ENCODE data around the gene RBBP4.
"Not testable (repeated sequence)": the region's sequence is repeated elsewhere in the genome, so short reads cannot be mapped to it uniquely, and the experiment has no call there.

Gene RBBP4

GRCh38 chr1:32642292-32642827, 8.6 kb upstream of the RBBP4 start:
- not testable (repeated sequence) for DNase-seq

DNA sequence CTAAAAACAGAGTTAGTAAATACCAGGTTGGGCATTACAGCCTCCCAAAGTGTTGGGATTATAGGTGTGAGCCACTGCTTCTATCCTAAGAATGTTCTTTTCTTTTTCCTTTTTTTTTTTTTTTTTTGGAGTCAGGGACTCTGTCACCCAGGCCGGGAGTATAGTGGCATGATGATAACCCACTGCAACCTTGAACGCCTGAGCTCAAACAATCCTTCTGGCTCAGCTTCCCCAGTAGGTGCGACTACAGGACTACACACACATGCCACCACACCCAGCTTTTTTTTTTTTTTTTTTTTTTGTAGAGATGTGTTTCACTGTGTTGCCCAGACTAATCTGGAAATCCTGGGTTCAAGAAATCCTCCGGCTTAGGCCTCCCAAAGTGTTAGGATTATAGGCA, 6.6 kb upstream of the RBBP4 start:
- DNase-seq = no peak

GRCh38 chr1:32647308-32648134, 3.5 kb upstream of the RBBP4 start:
- no peak for DNase-seq

DNA sequence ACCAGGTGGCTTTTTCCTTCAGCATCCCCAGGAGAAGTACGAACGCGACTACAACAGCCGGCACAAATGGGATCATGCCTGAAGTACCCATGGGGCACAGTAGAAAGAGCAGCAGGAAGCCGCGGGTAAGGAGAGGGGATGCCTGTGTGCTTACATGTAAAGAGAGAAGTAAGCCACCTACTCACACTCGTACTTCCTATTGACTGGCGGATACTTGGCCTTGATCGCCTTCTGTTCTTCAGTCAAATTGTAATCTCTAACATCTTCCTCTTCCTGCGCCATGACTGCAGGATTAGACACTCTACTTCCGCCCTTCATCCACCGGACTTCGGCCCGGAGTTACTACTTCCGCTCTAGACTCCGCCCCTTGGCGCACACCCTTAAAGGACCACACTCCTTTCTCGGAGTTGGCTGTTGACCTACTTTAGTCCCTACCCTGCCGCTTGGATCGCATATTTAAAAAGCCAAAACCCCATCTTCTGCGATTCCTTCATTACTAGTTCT, 708 bp upstream of the RBBP4 start, which contains the start of gene ZBTB8OS:
ZBTB8OS (minus strand) TSS at position 303 of the 504 bp plus-strand sequence; CDS start at position 282, 21 bp downstream.
- DNase-seq = peak; percentile 88

DNA sequence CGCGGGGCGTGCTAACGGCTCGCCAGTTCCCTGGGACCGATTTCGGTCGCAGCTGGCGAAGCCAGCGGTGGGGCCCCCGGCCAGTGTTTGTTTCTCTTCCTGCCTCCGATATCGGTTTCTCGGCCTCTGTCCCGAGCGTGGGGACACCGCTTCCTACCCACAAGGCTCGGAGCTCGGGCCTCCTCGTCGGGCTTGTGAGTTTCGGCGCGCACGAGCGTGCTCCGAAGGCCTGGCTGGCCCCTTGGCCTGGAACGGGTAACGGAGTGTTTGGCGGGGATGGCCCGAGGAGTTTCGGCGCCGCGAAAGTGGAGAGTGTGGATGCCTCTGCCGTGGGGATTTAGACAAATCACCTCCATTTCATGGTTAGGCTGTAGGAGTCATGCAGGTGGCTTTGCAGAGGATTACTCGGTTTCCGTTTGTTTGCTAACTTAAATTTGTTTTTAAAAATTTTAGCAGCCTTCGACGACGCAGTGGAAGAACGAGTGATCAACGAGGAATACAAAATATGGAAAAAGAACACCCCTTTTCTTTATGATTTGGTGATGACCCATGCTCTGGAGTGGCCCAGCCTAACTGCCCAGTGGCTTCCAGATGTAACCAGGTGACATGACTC, 559 bp downstream of the RBBP4 start:
- DNase-seq = no peak

GRCh38 chr1:32652244-32652962, 1.4 kb downstream of the RBBP4 start:
- DNase-seq = no peak

GRCh38 chr1:32659581-32659980, 8.6 kb downstream of the RBBP4 start:
- no peak for DNase-seq

DNA sequence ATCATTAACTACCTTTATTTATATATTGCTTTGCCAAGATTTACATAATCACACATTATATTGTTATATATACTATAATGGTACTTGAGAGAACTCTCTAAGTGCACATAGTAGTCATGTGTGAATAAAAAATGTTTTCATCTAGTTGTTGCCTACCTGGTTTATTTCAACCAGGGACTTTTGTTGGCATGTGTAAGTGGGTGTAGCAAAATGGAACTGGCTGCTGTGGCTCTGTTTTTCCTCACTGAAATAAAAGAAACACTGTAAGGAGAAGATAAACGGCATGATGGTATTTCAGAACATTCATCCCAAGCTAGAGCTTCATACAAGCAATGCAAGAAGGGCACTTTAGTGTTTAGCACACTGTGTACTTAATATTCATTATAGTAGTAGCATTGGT, 14.9 kb downstream of the RBBP4 start:
- DNase-seq = no peak

GRCh38 chr1:32666901-32667566, 16.0 kb downstream of the RBBP4 start:
- DNase-seq = no peak

- not testable (repeated sequence) for DNase-seq
Observed at GRCh38 chr1:32668716-32669115, 17.7 kb downstream of the RBBP4 start.

GRCh38 chr1:32676945-32677344, 25.9 kb downstream of the RBBP4 start:
- DNase-seq = no peak

DNA sequence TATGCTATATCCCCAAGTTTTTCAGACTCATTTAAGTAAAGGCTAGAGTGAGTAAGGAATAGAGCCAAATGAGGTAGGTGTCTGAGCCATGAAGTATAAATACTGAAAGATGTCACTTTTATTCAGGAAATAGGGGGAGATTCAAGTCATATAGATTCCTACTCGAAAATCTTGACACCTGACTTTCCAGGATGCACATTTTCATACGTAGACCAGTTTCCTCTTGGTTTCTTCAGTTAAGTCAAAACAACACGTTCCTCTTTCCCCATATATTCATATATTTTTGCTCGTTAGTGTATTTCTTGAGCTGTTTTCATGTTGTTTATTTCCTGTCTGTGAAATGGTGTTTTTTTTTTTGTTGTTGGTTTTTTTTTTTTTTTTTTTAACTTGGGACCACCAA, 29.0 kb downstream of the RBBP4 start:
- not testable (repeated sequence) for DNase-seq

GRCh38 chr1:32680642-32681041, 29.6 kb downstream of the RBBP4 start:
- no peak for DNase-seq

DNA sequence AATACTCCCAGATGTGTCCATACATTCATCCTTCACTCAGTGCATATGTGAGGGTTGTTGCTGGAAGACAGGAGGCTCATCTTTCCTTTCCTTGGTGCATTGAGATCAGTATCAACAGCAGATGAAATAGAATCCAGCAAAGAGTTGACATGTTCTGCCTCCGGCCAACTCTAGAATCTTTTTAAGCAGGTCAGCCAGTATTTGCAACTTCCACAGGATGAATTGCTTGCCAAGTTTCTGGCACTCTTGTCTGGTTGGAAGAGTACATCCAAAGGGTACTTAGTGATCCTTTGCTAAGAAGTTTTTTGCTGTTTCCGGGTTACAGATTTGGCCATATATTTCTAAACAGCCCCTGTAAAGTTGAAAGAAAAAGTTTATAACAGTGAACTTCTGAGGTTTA, 30.5 kb downstream of the RBBP4 start:
- DNase-seq = no peak

DNA sequence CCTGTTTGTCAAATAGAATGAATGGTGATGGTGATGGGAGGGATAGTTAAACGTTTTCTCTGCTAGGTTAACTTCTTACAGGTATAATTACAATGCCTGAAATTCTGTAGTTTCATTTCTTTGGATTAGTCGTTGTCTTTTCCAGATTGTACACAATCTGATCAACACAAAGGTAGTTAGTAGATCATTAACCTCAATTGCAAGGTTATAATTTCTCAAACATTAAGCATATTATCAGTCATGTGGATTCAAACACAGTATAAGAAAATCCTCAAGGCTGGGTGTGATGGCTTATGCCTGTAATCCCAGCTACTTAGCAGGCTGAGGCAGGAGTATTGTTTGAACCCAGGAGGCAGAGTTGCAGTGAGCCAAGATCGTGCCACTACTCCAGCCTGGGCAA, 31.0 kb downstream of the RBBP4 start:
- DNase-seq = no peak

DNA sequence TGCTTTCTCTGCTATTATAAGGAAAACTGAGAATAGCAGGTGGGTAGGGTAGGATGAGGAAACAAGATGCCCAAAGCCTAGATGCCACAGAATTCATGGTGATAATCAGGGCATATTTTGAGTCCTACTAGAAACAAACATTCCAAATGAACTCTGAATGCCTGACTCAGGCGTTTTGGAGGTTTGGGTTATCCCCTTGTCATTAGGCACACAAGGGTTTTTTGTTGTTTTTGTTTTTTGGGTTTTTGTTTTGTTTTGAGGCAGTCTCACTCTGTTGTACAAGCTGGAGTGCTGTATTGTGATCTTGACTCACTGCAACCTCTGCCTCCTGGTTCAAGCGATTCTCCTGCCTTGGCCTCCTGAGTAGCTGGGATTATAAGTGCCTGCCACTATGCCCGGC, 32.4 kb downstream of the RBBP4 start:
- DNase-seq = no peak

GRCh38 chr1:32684167-32684811, 33.3 kb downstream of the RBBP4 start:
- DNase-seq = no peak

GRCh38 chr1:32685498-32685897, 34.5 kb downstream of the RBBP4 start:
- no peak for DNase-seq

GRCh38 chr1:32686387-32686786, 35.4 kb downstream of the RBBP4 start:
- DNase-seq = no peak

- DNase-seq = no peak
Observed at GRCh38 chr1:32693455-32694174, 42.6 kb downstream of the RBBP4 start.

DNA sequence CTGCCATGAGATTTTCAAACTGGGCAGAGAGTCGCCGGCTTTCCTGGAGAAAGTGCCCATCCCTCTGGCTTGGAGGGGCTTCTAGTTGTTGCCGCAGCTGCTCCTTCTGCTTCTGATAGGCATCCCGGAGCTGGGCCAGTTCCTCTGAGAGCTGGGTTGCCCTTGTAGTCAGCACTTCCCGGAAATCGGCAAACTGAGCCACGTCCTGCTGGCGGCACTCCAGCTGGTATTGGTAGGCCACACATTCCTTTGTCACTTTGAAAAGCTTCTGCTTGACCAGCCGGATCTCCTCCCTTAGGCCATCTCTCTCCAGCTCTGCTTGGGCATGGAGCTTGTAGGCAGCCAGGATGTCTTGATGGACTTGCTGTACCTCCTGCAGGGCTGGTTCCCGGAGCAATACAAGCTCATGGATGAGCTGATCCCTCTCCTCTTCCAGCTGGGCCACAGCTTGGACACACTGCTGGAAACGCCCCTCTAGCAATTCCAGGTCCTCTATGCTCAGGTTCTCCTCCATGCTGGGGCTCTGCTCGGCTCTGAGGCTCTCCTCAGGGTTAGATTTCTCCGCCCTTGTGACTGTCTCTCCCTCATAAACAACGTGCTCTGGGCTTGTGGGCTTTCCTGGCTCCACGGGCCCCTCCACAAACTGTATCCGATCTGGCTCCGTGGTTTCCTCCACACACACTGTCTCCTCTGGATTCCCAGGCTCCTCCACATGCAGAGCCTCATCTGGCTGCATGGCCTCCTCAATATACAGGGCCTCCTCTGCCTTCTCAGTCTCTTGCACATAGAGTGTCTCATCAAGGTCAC, 44.3 kb downstream of the RBBP4 start:
- no peak for DNase-seq
